HG03354 (cell line): ENCODE results near the gene CCDC183.

Experiments
- ATAC-seq: cut with Tn5 transposase; IDR thresholded peaks from one replicate; pipeline ENCODE4 v1.9.1; 2021; ENCODE audit warnings: mild to moderate bottlenecking; ENCODE audit not compliant: unreplicated experiment, poor library complexity, severe bottlenecking

Gene CCDC183

GRCh38 chr9:136844761-136845464 is 48.8 kb downstream of the CCDC183 start:
- ATAC-seq, result no peak

GRCh38 chr9:136845465-136846260 is 49.5 kb downstream of the CCDC183 start:
- no peak for ATAC-seq

GRCh38 chr9:136846376-136847087 is 50.4 kb downstream of the CCDC183 start:
- ATAC-seq, result no peak

GRCh38 chr9:136847088-136847825 is 51.1 kb downstream of the CCDC183 start:
- no peak for ATAC-seq

GRCh38 chr9:136847826-136848392 is 51.8 kb downstream of the CCDC183 start:
- ATAC-seq, result no peak

- peak; percentile 1 for ATAC-seq
These were observed 52.4 kb downstream of the CCDC183 start for GRCh38 chr9:136848393-136849037.

GRCh38 chr9:136849038-136849959 is 53.2 kb downstream of the CCDC183 start, which contains the start of gene PHPT1:
Gene PHPT1 (plus strand): TSS chr9:136849409. CDS start chr9:136849431, 22 bp downstream.
- peak; percentile 88 for ATAC-seq

- no peak for ATAC-seq
These were observed 54.1 kb downstream of the CCDC183 start for GRCh38 chr9:136849960-136850865.

- no peak for ATAC-seq
These were observed 55.0 kb downstream of the CCDC183 start for GRCh38 chr9:136850866-136851775.

GRCh38 chr9:136851941-136852663 is 56.0 kb downstream of the CCDC183 start, which contains the start of gene MAMDC4:
Gene MAMDC4 (plus strand): TSS chr9:136852346. CDS start chr9:136852417, 71 bp downstream.
- no peak for ATAC-seq

GRCh38 chr9:136852664-136853595 is 56.8 kb downstream of the CCDC183 start:
- no peak for ATAC-seq

- ATAC-seq, result no peak
These were observed 57.5 kb downstream of the CCDC183 start for GRCh38 chr9:136853596-136854112.

GRCh38 chr9:136854113-136854841 is 58.1 kb downstream of the CCDC183 start:
- ATAC-seq, result no peak
